Lower leg skin (tissue), 4 donors: Measurements from ENCODE around the gene PRR9. TPM values are rescaled to one million over a fixed set of nuclear protein-coding genes. Genes with fewer than 3 reads are reported as not detected.
"Not testable (repeated sequence)": the region's sequence is repeated elsewhere in the genome, so short reads cannot be mapped to it uniquely, and the experiment has no call there.

Source experiments
- DNase-seq, 2 donors: peaks; one replicate each; pipeline ENCODE4 v3.0.0-alpha.2; 2019; ENCODE audit warnings: low spot score in 2 of 2
- H3K4me3 ChIP-seq: fragments of 200-600 bp; sonication (generic); 2 replicates; pipeline ENCODE4 v1.5.1; 2017; ENCODE audit warnings: mild to moderate bottlenecking, low read depth; ENCODE audit not compliant: poor library complexity, severe bottlenecking
- POLR2A ChIP-seq, 2 donors: fragments of 450-650 bp; IDR thresholded peaks; one replicate each; pipeline ENCODE4 v1.6.1; 2016 to 2017; ENCODE audit warnings: antibody characterized with exemption in 2 of 2, mild to moderate bottlenecking in 1 of 2, moderate library complexity in 1 of 2
- WGBS, 2 donors: methylation state at CpG; one replicate each; pipeline ENCODE4 v1.1.5; 2018; 5-methylcytosine and 5-hydroxymethylcytosine counted together
- intact Hi-C: fragments of 100-400 bp; cut with DNase I; formaldehyde crosslinking; loops from one replicate; pipeline ENCODE4 v1.15.0; 2023; ENCODE audit warnings: low total_unique reads
- total RNA-seq, 4 donors: library from RNA; depleted of rRNA; stranded (reverse); fragments of >200 nt; gene quantifications; one replicate each; pipeline ENCODE4 v1.1.0, GENCODE V29; 2016
- TF ChIP-seq, protein P1 (sequence below), 3 donors: fragments of 450-650 bp; IDR thresholded peaks; one replicate each; pipeline ENCODE4 v1.5.1; 2016; ENCODE audit warnings: antibody characterized with exemption in 3 of 3, mild to moderate bottlenecking in 3 of 3, moderate library complexity in 2 of 3

The PRR9 gene
- total RNA-seq, 4 donors from 2014 or later: 0.34 to 46.0 (median 0.91) TPM

- DNase-seq: no peak
- no peak for TF ChIP-seq POLR2A (IDR thresholded peaks at IDR 0.05)
- TF ChIP-seq, protein P1, sequence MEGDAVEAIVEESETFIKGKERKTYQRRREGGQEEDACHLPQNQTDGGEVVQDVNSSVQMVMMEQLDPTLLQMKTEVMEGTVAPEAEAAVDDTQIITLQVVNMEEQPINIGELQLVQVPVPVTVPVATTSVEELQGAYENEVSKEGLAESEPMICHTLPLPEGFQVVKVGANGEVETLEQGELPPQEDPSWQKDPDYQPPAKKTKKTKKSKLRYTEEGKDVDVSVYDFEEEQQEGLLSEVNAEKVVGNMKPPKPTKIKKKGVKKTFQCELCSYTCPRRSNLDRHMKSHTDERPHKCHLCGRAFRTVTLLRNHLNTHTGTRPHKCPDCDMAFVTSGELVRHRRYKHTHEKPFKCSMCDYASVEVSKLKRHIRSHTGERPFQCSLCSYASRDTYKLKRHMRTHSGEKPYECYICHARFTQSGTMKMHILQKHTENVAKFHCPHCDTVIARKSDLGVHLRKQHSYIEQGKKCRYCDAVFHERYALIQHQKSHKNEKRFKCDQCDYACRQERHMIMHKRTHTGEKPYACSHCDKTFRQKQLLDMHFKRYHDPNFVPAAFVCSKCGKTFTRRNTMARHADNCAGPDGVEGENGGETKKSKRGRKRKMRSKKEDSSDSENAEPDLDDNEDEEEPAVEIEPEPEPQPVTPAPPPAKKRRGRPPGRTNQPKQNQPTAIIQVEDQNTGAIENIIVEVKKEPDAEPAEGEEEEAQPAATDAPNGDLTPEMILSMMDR (IDR thresholded peaks at IDR 0.05): no peak
- 46 to 54% methylated on average over 6 of the region's 6 CpGs for WGBS, 2 donors
- intact Hi-C loops: no loop called here
- no peak overlapping the region for H3K4me3 ChIP-seq
These were observed 3.4 kb downstream of the PRR9 start for GRCh38 chr1:153220606-153221303.

GRCh38 chr1:153223040-153223891 is 5.9 kb downstream of the PRR9 start:
- 50 to 56% methylated on average over 16 of the region's 16 CpGs for WGBS, 2 donors
- intact Hi-C loops, H3K4me3 ChIP-seq: not testable (repeated sequence)
- peak; percentile 46 to 90 for DNase-seq

DNA sequence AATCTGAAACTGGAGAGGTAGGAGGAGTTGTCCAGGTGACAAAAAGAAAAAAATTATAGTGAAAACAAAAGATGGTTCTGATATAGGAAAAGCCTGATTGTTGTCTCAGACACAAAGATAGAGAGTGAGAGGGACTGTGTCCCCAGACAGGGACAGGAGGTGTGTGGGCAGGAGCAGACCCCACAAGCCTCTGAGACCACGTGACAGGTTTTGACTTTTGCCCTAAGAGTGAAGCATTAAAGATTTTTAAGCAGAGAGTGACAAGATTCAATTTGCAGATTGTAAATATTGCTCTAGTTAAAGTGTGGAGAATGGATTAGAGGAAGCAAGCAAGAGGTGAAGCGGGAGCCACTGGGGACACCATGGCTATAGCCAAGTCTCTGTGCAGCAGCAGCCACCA is 10.4 kb downstream of the PRR9 start:
- no peak overlapping the region for H3K4me3 ChIP-seq
- intact Hi-C loops: no loop called here
- DNase-seq: no peak
- TF ChIP-seq, protein P1 (IDR thresholded peaks at IDR 0.05): no peak
- TF ChIP-seq POLR2A (IDR thresholded peaks at IDR 0.05): no peak
- 74 to 75% methylated on average over 2 of the region's 2 CpGs for WGBS, 2 donors

DNA sequence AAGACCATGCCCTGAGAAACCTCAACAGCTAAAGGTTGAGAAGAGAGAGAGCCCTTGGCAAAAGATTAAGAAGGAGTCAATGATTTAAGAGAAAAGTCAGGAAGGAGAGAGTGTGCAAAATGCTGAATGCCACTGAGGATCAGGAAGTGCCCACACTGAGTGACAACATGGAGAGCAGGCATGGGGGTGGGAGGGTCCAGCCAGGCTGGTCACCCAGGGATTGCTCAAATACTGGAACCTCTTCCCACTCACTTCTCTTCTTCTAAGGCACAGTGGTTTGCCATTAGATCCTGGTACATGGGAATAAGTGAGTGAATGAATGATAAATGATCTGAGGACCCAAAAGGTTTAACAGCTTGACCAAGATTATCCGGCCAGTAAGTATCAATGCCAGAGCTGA is 11.1 kb downstream of the PRR9 start:
- DNase-seq: no peak
- no peak overlapping the region for H3K4me3 ChIP-seq
- intact Hi-C loops: no loop called here
- WGBS, 2 donors: 78 to 87% methylated on average over 1 of the region's 1 CpG
- TF ChIP-seq POLR2A (IDR thresholded peaks at IDR 0.05): no peak
- TF ChIP-seq, protein P1 (IDR thresholded peaks at IDR 0.05): no peak

GRCh38 chr1:153229076-153229829 is 11.9 kb downstream of the PRR9 start:
- intact Hi-C loops: not testable (repeated sequence)
- 59 to 62% methylated on average over 12 of the region's 12 CpGs for whole genome bisulfite sequencing, 2 donors

DNA sequence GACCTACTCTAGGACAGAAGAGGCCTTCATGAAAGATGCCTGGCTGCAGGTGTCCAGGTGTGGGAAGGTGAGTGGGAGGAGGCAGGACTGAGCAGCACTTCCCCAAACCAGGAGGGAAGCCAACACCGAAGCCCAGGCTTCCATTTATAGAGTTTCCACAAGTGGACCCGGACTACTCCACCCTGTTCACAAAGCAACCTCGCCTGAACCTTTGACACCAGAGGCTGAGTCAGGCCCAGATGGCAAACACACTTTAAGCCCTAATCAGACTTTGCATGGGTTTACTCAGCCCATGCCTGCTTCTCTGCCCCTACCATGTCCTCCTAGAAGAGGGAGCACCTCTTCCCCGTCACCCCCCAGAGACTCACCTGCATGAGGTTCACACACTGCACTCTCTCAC is 14.0 kb downstream of the PRR9 start:
- WGBS, 2 donors: 74% methylated on average over 4 of the region's 4 CpGs
- DNase-seq: no peak
- intact Hi-C loops: no loop called here
- no peak overlapping the region for H3K4me3 ChIP-seq
- TF ChIP-seq, protein P1 (IDR thresholded peaks at IDR 0.05): no peak
- no peak for TF ChIP-seq POLR2A (IDR thresholded peaks at IDR 0.05)

More at GRCh38 chr1:153229076-153229829, 11.9 kb downstream of the PRR9 start:
- H3K4me3 ChIP-seq, DNase-seq: not testable (repeated sequence)
